Fibroblast of lung (primary cell): ENCODE measurements around the gene CRP.

ENCODE experiments used
- CTCF ChIP-seq, 2 donors: IDR thresholded peaks in 1 of 2; conservative IDR thresholded peaks in 1 of 2; 1 replicate in 1 of 2; 2 replicates in 1 of 2; pipeline ENCODE4 v1.5.1; 2011 to 2012; ENCODE audit warnings: low read length in 2 of 2, control low read depth in 1 of 2, inconsistent platforms in 1 of 2, low read depth in 1 of 2, mild to moderate bottlenecking in 1 of 2
- EZH2 ChIP-seq: IDR thresholded peaks from 2 replicates; pipeline ENCODE4 v1.5.1; 2012; ENCODE audit warnings: low read length, control low read depth, mild to moderate bottlenecking; ENCODE audit errors: missing control alignments

- TF ChIP-seq CTCF (conservative IDR thresholded peaks at IDR 0.05 in 1 of 2, IDR thresholded peaks at IDR 0.05 in 1 of 2; ENCODE audit: low read depth in 1 of 2, low read length in 2 of 2) (no peak), EZH2 (no peak)
Measured at GRCh38 chr1:159712080-159712479, 2.3 kb downstream of the CRP start.
